GM23338 (cell line): Measurements from ENCODE around the gene TRIM52. TPM values are rescaled to one million over a fixed set of nuclear protein-coding genes. Genes with fewer than 3 reads are reported as not detected.
"Not testable (repeated sequence)": the region's sequence is repeated elsewhere in the genome, so short reads cannot be mapped to it uniquely, and the experiment has no call there.

ENCODE experiments used
- ATAC-seq: fragments of 200-7000 bp; cut with Tn5 transposase; 3 replicates; pipeline ENCODE4 v1.9.1; 2020
- DNase-seq: peaks from one replicate; pipeline ENCODE4 v3.0.0-alpha.2; 2015; ENCODE audit warnings: low spot score
- H2AFZ ChIP-seq: fragments of 200-600 bp; sonication (generic); 2 replicates; pipeline ENCODE4 v1.8.0; 2016; ENCODE audit warnings: antibody characterized with exemption, mild to moderate bottlenecking, moderate library complexity
- H3F3A ChIP-seq: fragments of 200-600 bp; sonication (generic); replicated peaks from 2 replicates; pipeline ENCODE4 v1.8.0; 2017; ENCODE audit warnings: antibody characterized with exemption, mixed run types, low read depth
- H3K27ac ChIP-seq: fragments of 200-600 bp; sonication (generic); 2 replicates; pipeline ENCODE4 v1.6.1; 2016; ENCODE audit warnings: low read depth
- H3K27me3 ChIP-seq: fragments of 200-600 bp; sonication (generic); 2 replicates; pipeline ENCODE4 v1.8.0; 2016; ENCODE audit warnings: mild to moderate bottlenecking, mixed run types, moderate library complexity; ENCODE audit not compliant: insufficient read depth
- H3K36me3 ChIP-seq: fragments of 200-600 bp; sonication (generic); 2 replicates; pipeline ENCODE4 v1.8.0; 2016; ENCODE audit warnings: mild to moderate bottlenecking; ENCODE audit not compliant: insufficient read depth
- H3K4me1 ChIP-seq: fragments of 200-600 bp; sonication (generic); 2 replicates; pipeline ENCODE4 v1.8.0; 2016; ENCODE audit warnings: mild to moderate bottlenecking, moderate library complexity; ENCODE audit not compliant: insufficient read depth
- H3K4me2 ChIP-seq: fragments of 200-600 bp; sonication (generic); 2 replicates; pipeline ENCODE4 v1.7.1; 2017; ENCODE audit warnings: mixed run types
- H3K4me3 ChIP-seq: fragments of 200-600 bp; sonication (generic); 2 replicates; pipeline ENCODE4 v1.6.1; 2016; ENCODE audit warnings: mixed run types
- H3K79me2 ChIP-seq: fragments of 200-600 bp; sonication (generic); replicated peaks from 2 replicates; pipeline ENCODE4 v1.8.0; 2017; ENCODE audit warnings: mild to moderate bottlenecking; ENCODE audit not compliant: insufficient read depth
- H3K9me2 ChIP-seq: fragments of 200-600 bp; sonication (generic); 2 replicates; pipeline ENCODE4 v1.8.0; 2017; ENCODE audit not compliant: insufficient read depth
- H4K20me1 ChIP-seq: fragments of 200-600 bp; sonication (generic); replicated peaks from 2 replicates; pipeline ENCODE4 v1.8.0; 2017; ENCODE audit warnings: mild to moderate bottlenecking; ENCODE audit not compliant: insufficient read depth
- H3K27ac Mint-ChIP-seq: 2 replicates; pipeline ENCODE4 v1.8.0; 2020; ENCODE audit warnings: inconsistent platforms, mild to moderate bottlenecking, moderate library complexity, mixed read lengths
- H3K27me3 Mint-ChIP-seq: 3 replicates; pipeline ENCODE4 v1.8.0; 2022; ENCODE audit warnings: low read depth, mild to moderate bottlenecking, moderate library complexity, mixed read lengths, inconsistent platforms; ENCODE audit not compliant: insufficient read depth, poor library complexity
- H3K36me3 Mint-ChIP-seq: 3 replicates; pipeline ENCODE4 v1.8.0; 2021; ENCODE audit warnings: low read depth, mild to moderate bottlenecking, inconsistent platforms, moderate library complexity, mixed read lengths
- H3K4me1 Mint-ChIP-seq: 3 replicates; pipeline ENCODE4 v1.8.0; 2020; ENCODE audit warnings: mild to moderate bottlenecking, inconsistent platforms, mixed read lengths
- H3K4me3 Mint-ChIP-seq: 3 replicates; pipeline ENCODE4 v1.8.0; 2021; ENCODE audit warnings: moderate library complexity, mild to moderate bottlenecking, inconsistent platforms, mixed read lengths
- H3K9me3 Mint-ChIP-seq: 3 replicates; pipeline ENCODE4 v1.8.0; 2020; ENCODE audit warnings: moderate library complexity, mild to moderate bottlenecking, inconsistent platforms, mixed read lengths
- CREB1 ChIP-seq: fragments of 250-450 bp; sonication (Bioruptor Pico); IDR thresholded peaks from 2 replicates; pipeline ENCODE4 v1.5.0; 2020; ENCODE audit warnings: low read depth, mild to moderate bottlenecking, moderate library complexity
- EZH2 ChIP-seq: fragments of 200-600 bp; sonication (generic); IDR thresholded peaks from one replicate; pipeline ENCODE4 v1.8.0; 2017; ENCODE audit warnings: antibody characterized with exemption, mild to moderate bottlenecking, low read depth; ENCODE audit not compliant: unreplicated experiment
- JUNB ChIP-seq: IDR thresholded peaks from one replicate; pipeline ENCODE4 v1.6.1; 2016; ENCODE audit warnings: antibody characterized with exemption; ENCODE audit not compliant: unreplicated experiment
- POLR2AphosphoS5 ChIP-seq: IDR thresholded peaks from 2 replicates; pipeline ENCODE4 v1.6.1; 2016; ENCODE audit warnings: antibody characterized with exemption, low read depth
- STAT1 ChIP-seq: IDR thresholded peaks from one replicate; pipeline ENCODE4 v1.6.1; 2016; ENCODE audit warnings: antibody characterized with exemption; ENCODE audit not compliant: unreplicated experiment
- ZNF114 ChIP-seq: fragments of 250-450 bp; sonication (Bioruptor Pico); IDR thresholded peaks from 2 replicates; pipeline ENCODE4 v1.5.0; 2020; ENCODE audit warnings: mild to moderate bottlenecking, moderate library complexity
- ZNF331 ChIP-seq: fragments of 250-450 bp; sonication (Bioruptor Pico); IDR thresholded peaks from 2 replicates; pipeline ENCODE4 v1.5.0; 2020; ENCODE audit warnings: low read depth, mild to moderate bottlenecking, moderate library complexity
- polyA plus RNA-seq: library from polyadenylated mRNA; unstranded; fragments of >200 nt; fragmentation: Nextera tagmentation; extraction: Ambion mirVana; gene quantifications from 2 replicates; pipeline ENCODE4 v1.2.1, GENCODE V29; 2016
- total RNA-seq: library from RNA; depleted of rRNA; stranded (reverse); fragments of >200 nt; shearing (Covaris generic); gene quantifications from 2 replicates; pipeline ENCODE4 v1.2.3, GENCODE V29; 2014
- TF ChIP-seq, protein P1 (sequence below), 2 experiments: fragments of 200-600 bp in 1 of 2; sonication (generic) in 1 of 2; conservative IDR thresholded peaks; 2 replicates each; pipeline versions ENCODE4 v1.5.1 to v1.6.1; 2016 to 2017; ENCODE audit warnings: antibody characterized with exemption in 2 of 2, low read depth in 2 of 2, mild to moderate bottlenecking in 2 of 2, moderate library complexity in 1 of 2

TRIM52 gene
- total and polyA plus RNA-seq, 2 experiments from 2014 or later = 6.2 to 8.1 TPM

DNA sequence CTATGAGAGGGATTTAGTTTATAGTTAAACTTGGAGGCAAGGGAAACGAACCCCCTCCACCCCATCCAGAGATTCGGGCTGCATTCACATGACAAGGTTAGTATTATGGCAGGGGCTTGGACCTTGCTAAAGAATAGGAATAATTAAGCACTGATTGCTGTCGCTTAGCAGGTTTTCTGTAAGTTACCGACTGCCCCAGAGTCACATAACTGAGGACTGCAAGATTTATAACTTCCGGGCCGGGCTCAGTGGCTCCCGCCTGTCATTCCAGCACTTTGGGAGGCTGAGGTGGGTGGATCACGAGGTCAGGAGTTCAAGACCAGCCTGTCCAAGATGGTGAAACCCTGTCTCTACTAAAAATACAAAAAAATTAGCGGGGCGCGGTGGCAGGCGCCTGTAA, 7.0 kb upstream of the TRIM52 start:
- H3K27ac Mint-ChIP-seq = 0 out of 2 replicates have a peak overlapping the region, but pooled peaks have one; percentile 81
- H3K36me3 Mint-ChIP-seq = peaks cover 11% of the 10 kb centered on the region
- not testable (repeated sequence) for H3F3A ChIP-seq, H3K9me3 Mint-ChIP-seq, H4K20me1 ChIP-seq, H3K27me3 Mint-ChIP-seq, H3K27me3 ChIP-seq, H3K4me3 Mint-ChIP-seq, DNase-seq, H3K9me2 ChIP-seq, H3K36me3 ChIP-seq, H3K4me3 ChIP-seq, H3K79me2 ChIP-seq, ATAC-seq
- peak overlapping the region; percentile 89 for H3K27ac ChIP-seq
- H3K4me1 ChIP-seq = peaks cover 19% of the 10 kb centered on the region
- peaks cover 17% of the 10 kb centered on the region for H3K4me1 Mint-ChIP-seq
- peak overlapping the region; percentile 68; the same call in 1 of the 2 replicates for H3K4me2 ChIP-seq
- H2AFZ ChIP-seq = peak overlapping the region; percentile 88

DNA sequence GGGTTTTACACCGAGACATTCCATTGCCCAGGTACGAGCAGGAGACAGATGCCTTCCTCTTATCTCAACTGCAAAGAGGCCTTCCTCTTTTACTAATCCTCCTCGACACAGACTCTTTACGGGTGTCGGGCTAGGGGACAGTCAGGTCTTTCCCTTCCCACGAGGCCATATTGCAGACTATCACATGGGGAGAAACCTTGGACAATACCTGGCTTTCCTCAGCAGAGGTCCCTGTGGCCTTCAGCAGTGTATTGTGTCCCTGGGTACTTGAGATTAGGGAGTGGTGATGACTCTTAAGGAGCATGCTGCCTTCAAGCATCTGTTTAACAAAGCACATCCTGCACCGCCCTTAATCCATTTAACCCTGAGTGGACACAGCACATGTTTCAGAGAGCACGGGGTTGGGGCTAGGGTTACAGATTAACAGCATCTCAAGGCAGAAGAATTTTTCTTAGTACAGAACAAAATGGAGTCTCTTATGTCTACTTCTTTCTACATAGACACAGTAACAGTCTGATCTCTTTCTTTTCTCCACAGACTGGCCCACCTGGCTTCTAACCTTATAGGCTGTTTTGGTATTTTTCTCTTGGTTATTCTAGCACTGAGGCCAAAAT, 6.5 kb upstream of the TRIM52 start:
- Mint-ChIP-seq H3K27ac (peak overlapping the region; percentile 81), H3K27me3 (peaks cover 11% of the 10 kb centered on the region), H3K4me1 (peaks cover 17% of the 10 kb centered on the region), H3K36me3 (peaks cover 11% of the 10 kb centered on the region)
- H2AFZ ChIP-seq = peak overlapping the region; percentile 88
- not testable (repeated sequence) for H4K20me1 ChIP-seq, H3K4me3 Mint-ChIP-seq, H3K9me3 Mint-ChIP-seq, H3K4me3 ChIP-seq, H3K36me3 ChIP-seq, H3K27me3 ChIP-seq, ATAC-seq, H3K9me2 ChIP-seq, DNase-seq, H3F3A ChIP-seq
- peaks cover 19% of the 10 kb centered on the region for H3K4me1 ChIP-seq
- H3K79me2 ChIP-seq = peaks cover 11% of the 10 kb centered on the region; the same call in 1 of the 2 replicates
- H3K4me2 ChIP-seq = peak overlapping the region; percentile 68; the same call in 1 of the 2 replicates
- TF ChIP-seq, protein P1, sequence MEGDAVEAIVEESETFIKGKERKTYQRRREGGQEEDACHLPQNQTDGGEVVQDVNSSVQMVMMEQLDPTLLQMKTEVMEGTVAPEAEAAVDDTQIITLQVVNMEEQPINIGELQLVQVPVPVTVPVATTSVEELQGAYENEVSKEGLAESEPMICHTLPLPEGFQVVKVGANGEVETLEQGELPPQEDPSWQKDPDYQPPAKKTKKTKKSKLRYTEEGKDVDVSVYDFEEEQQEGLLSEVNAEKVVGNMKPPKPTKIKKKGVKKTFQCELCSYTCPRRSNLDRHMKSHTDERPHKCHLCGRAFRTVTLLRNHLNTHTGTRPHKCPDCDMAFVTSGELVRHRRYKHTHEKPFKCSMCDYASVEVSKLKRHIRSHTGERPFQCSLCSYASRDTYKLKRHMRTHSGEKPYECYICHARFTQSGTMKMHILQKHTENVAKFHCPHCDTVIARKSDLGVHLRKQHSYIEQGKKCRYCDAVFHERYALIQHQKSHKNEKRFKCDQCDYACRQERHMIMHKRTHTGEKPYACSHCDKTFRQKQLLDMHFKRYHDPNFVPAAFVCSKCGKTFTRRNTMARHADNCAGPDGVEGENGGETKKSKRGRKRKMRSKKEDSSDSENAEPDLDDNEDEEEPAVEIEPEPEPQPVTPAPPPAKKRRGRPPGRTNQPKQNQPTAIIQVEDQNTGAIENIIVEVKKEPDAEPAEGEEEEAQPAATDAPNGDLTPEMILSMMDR (conservative IDR thresholded peaks at IDR 0.05; ENCODE audit: low read depth in 2 of 2) = peak in 1 of 2 experiments; percentile 45; a peak in 3 of 4 replicates
- peak overlapping the region; percentile 89 for H3K27ac ChIP-seq

- DNase-seq (no peak), ATAC-seq (no peak)
- Histone ChIP-seq H4K20me1 (no peaks in the 10 kb centered on the region), H3K27ac (no peak overlapping the region), H3K27me3 (no peaks in the 10 kb centered on the region), H3K79me2 (peaks cover 19% of the 10 kb centered on the region; the same call in 1 of the 2 replicates), H3K4me3 (no peak overlapping the region), H2AFZ (no peak overlapping the region), H3K4me1 (peaks cover 21% of the 10 kb centered on the region), H3K4me2 (no peak overlapping the region), H3K9me2 (no peaks in the 10 kb centered on the region), H3K36me3 (no peaks in the 10 kb centered on the region), H3F3A (0 out of 2 replicates have a peak, but pooled peaks cover 8% of the 10 kb centered on the region)
- Mint-ChIP-seq H3K4me3 (no peak overlapping the region; the same call in 2 of the 3 replicates), H3K27ac (no peak overlapping the region), H3K4me1 (peaks cover 21% of the 10 kb centered on the region), H3K36me3 (peaks cover 11% of the 10 kb centered on the region), H3K9me3 (no peaks in the 10 kb centered on the region), H3K27me3 (peaks cover 19% of the 10 kb centered on the region)
- TF ChIP-seq STAT1 (no peak), ZNF331 (CRISPR knock-in tag) (no peak), ZNF114 (CRISPR knock-in tag) (no peak), JUNB (no peak), EZH2 (no peak), POLR2AphosphoS5 (no peak; the same call in 1 of the 2 replicates), CREB1 (CRISPR knock-in tag) (no peak)
- TF ChIP-seq, protein P1 (conservative IDR thresholded peaks at IDR 0.05; ENCODE audit: low read depth in 2 of 2) = no peak
Observed at GRCh38 chr5:181265092-181265671, 4.2 kb upstream of the TRIM52 start.
